GM12872 (cell line): Measurements from ENCODE around the gene C1orf146.

Experiments used
- TF ChIP-seq, protein P1 (sequence below): IDR thresholded peaks from 3 replicates; pipeline ENCODE4 v1.5.1; 2011; ENCODE audit warnings: low read depth, mild to moderate bottlenecking, low read length, moderate library complexity; ENCODE audit not compliant: insufficient read depth

Gene C1orf146

DNA sequence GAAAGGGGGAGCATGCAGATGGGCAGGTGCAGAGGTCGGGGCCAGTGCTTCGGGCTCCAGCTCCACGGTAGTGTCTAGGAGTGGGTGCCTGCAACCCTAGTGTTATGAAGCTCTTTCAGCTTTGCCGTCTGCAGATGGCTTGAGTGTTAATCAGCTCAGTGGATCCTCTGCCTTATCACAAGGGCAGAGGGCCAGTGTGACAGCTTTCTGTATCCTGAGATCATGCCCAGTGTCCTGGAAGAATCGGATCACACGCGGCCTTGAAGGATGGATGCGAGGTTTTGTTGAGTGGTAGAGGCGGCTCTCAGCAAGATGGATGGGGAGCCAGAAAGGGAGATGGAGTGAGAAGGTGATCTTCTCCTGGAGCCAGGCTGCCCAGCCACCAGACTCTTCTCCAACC is 25.5 kb upstream of the C1orf146 start:
- TF ChIP-seq, protein P1, sequence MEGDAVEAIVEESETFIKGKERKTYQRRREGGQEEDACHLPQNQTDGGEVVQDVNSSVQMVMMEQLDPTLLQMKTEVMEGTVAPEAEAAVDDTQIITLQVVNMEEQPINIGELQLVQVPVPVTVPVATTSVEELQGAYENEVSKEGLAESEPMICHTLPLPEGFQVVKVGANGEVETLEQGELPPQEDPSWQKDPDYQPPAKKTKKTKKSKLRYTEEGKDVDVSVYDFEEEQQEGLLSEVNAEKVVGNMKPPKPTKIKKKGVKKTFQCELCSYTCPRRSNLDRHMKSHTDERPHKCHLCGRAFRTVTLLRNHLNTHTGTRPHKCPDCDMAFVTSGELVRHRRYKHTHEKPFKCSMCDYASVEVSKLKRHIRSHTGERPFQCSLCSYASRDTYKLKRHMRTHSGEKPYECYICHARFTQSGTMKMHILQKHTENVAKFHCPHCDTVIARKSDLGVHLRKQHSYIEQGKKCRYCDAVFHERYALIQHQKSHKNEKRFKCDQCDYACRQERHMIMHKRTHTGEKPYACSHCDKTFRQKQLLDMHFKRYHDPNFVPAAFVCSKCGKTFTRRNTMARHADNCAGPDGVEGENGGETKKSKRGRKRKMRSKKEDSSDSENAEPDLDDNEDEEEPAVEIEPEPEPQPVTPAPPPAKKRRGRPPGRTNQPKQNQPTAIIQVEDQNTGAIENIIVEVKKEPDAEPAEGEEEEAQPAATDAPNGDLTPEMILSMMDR = no peak

DNA sequence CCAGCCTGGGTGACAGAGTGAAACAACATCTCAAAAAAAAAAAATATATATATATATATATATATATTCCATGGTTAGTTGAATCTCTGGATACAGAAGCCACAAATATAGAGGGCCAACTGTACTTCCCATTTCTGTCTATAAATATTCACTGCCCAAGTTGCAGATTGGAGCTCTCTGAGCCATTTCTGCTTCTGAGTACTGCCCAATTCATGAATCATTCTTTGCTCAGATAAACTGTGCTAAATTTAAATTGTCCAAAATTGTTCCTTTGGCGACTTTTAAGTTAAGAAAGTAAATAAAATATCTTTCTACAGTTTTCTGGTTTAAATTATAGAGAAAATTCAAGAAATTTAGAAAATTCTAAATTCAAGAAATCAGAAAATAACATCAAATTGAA is 23.2 kb upstream of the C1orf146 start:
- TF ChIP-seq, protein P1 = no peak

GRCh38 chr1:92201973-92202372 is 15.7 kb upstream of the C1orf146 start:
- TF ChIP-seq, protein P1 = no peak

- TF ChIP-seq, protein P1 = no peak
Observed at GRCh38 chr1:92203105-92203504, 14.6 kb upstream of the C1orf146 start.

- TF ChIP-seq, protein P1 = no peak
Observed at GRCh38 chr1:92210701-92211100, 7.0 kb upstream of the C1orf146 start.

DNA sequence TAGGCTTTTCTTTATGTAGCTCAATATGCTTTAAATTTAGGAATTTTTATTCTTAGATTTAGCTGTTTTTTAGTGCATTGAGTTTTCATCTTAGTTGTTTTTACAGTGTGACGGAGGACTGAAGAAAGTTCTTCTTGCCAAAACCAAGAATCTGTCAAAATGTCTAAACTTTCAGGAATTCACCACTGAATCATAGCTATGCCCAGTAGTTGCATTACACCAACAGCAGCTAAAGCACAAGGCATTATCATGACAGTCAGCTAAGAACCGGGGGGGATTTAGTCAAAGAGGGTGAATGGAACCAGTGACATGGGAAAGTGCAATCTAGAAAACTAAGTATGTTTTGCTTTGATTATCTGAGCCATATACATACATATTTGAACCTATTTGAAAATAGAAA is 6.5 kb upstream of the C1orf146 start:
- TF ChIP-seq, protein P1 = no peak

DNA sequence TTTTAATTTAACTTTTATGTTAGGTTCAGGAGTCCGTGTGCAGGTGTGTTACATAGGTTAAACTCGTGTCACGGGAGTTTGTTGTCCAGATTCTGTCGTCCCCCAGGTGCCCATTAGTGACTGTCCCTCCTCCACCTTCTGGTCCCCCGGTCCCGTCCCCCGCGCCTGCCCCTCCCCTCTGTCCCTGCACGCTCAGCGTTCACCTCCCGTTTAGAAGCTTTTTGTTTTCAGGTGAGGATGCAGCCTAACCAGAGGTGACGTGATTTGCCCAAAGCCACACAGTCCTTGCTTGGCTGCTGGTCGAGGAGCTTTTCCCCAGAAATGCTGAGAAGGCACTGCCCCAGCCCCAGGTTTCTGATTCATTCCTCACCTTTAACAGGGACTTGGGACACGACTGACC is 844 bp downstream of the C1orf146 start:
- TF ChIP-seq, protein P1 = no peak

- TF ChIP-seq, protein P1 = no peak
Observed at GRCh38 chr1:92219028-92219427, 1.3 kb downstream of the C1orf146 start.
